Fibroblast of lung (primary cell): Measurements from ENCODE around the gene ZNF365. TPM values are rescaled to one million over a fixed set of nuclear protein-coding genes. Genes with fewer than 3 reads are reported as not detected.

Experiments
- DNase-seq, 2 donors: peaks; one replicate each; pipeline versions ENCODE4 v3.0.0 to v3.0.0-alpha.2; 2010; ENCODE audit warnings: low read depth in 2 of 2
- H2AFZ ChIP-seq: 2 replicates; pipeline ENCODE4 v1.5.1; 2012; ENCODE audit warnings: low read length, control low read depth, inconsistent platforms
- H3K27ac ChIP-seq: 2 replicates; pipeline ENCODE4 v1.5.1; 2011; ENCODE audit warnings: low read length, control low read depth; ENCODE audit not compliant: insufficient read depth
- H3K27me3 ChIP-seq: 2 replicates; pipeline ENCODE4 v1.5.1; 2011; ENCODE audit warnings: mild to moderate bottlenecking, low read length; ENCODE audit not compliant: control insufficient read depth, insufficient read depth
- H3K36me3 ChIP-seq: 2 replicates; pipeline ENCODE4 v1.5.1; 2011; ENCODE audit warnings: low read length; ENCODE audit not compliant: control insufficient read depth, insufficient read depth
- H3K4me1 ChIP-seq: 2 replicates; pipeline ENCODE4 v1.5.1; 2011; ENCODE audit warnings: low read length; ENCODE audit not compliant: control insufficient read depth, insufficient read depth; ENCODE audit errors: extremely low read depth
- H3K4me2 ChIP-seq: 2 replicates; pipeline ENCODE4 v1.5.1; 2011; ENCODE audit warnings: low read length, control low read depth; ENCODE audit not compliant: insufficient read depth; ENCODE audit errors: extremely low read depth
- H3K4me3 ChIP-seq, 4 experiments: fragments of 200-600 bp in 1 of 4; sonication (generic) in 1 of 4; replicated peaks in 1 of 4; 2 replicates each; pipeline ENCODE4 v1.5.1; 2011 to 2016; ENCODE audit warnings: low read length in 4 of 4, low read depth in 3 of 4, mild to moderate bottlenecking in 3 of 4, control low read depth in 2 of 4, inconsistent platforms in 1 of 4, mixed read lengths in 1 of 4; ENCODE audit not compliant: insufficient read depth in 1 of 4; ENCODE audit errors: control extremely low read depth in 1 of 4
- H3K79me2 ChIP-seq: 2 replicates; pipeline ENCODE4 v1.5.1; 2012; ENCODE audit warnings: mild to moderate bottlenecking, low read length, inconsistent platforms; ENCODE audit not compliant: control insufficient read depth, insufficient read depth
- H3K9ac ChIP-seq: 2 replicates; pipeline ENCODE4 v1.5.1; 2011; ENCODE audit warnings: mild to moderate bottlenecking, low read length, control low read depth; ENCODE audit not compliant: insufficient read depth
- H3K9me3 ChIP-seq: 2 replicates; pipeline ENCODE4 v1.5.1; 2012; ENCODE audit warnings: low read depth, low read length; ENCODE audit not compliant: control insufficient read depth, insufficient read depth
- H4K20me1 ChIP-seq: 2 replicates; pipeline ENCODE4 v1.5.1; 2011; ENCODE audit warnings: low read length; ENCODE audit not compliant: control insufficient read depth, insufficient read depth; ENCODE audit errors: extremely low read depth
- EZH2 ChIP-seq: IDR thresholded peaks from 2 replicates; pipeline ENCODE4 v1.5.1; 2012; ENCODE audit warnings: low read length, control low read depth, mild to moderate bottlenecking; ENCODE audit errors: missing control alignments
- polyA plus RNA-seq, 2 donors: library from polyadenylated mRNA; depleted of rRNA in 1 of 2; stranded (reverse) in 1 of 2; unstranded in 1 of 2; fragments of >200 nt; gene quantifications; 2 replicates each; pipeline ENCODE4 v1.2.1, GENCODE V29; 2011 to 2012; ENCODE audit warnings: missing spikeins in 1 of 2
- total RNA-seq: library from RNA; depleted of rRNA; stranded (reverse); fragments of >200 nt; gene quantifications from 2 replicates; pipeline ENCODE4 v1.2.1, GENCODE V29; 2014
- TF ChIP-seq, protein P1 (sequence below), 2 donors: IDR thresholded peaks in 1 of 2; conservative IDR thresholded peaks in 1 of 2; 1 replicate in 1 of 2; 2 replicates in 1 of 2; pipeline ENCODE4 v1.5.1; 2011 to 2012; ENCODE audit warnings: low read length in 2 of 2, control low read depth in 1 of 2, inconsistent platforms in 1 of 2, low read depth in 1 of 2, mild to moderate bottlenecking in 1 of 2

The ZNF365 gene
- total and polyA plus RNA-seq, 2 donors (not counting 1 experiment from before 2014, with no cell fraction given) = 1.2 to 5.8 TPM

DNA sequence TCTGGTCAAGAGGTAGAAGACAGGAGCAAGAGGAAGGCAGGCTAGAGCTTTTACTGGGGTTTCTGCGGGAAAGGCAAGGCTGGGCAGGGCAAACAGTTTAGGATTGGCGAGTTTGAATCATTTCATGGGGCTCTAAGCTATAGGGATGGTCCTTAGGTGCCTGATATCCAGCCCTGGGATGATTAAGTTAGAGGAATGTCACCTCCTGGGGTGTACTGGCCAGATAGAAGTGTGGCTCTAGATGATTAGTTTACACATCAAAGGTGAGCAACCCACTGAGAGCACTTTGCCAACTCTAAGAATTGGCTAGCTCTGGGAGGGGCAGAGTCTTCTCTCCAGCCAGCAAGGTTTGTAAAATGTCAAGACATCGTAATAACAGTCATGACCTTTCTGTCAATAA, 52.4 kb downstream of the ZNF365 start:
- Histone ChIP-seq H3K4me3 (no peak overlapping the region), H3K9me3 (no peaks in the 10 kb centered on the region), H3K36me3 (no peaks in the 10 kb centered on the region), H3K27me3 (no peaks in the 10 kb centered on the region), H3K9ac (no peak overlapping the region), H3K27ac (no peak overlapping the region), H3K79me2 (no peaks in the 10 kb centered on the region), H4K20me1 (no peaks in the 10 kb centered on the region), H2AFZ (no peak overlapping the region), H3K4me1 (peaks cover 4% of the 10 kb centered on the region), H3K4me2 (no peak overlapping the region)
- no peak for DNase-seq
- TF ChIP-seq, protein P1, sequence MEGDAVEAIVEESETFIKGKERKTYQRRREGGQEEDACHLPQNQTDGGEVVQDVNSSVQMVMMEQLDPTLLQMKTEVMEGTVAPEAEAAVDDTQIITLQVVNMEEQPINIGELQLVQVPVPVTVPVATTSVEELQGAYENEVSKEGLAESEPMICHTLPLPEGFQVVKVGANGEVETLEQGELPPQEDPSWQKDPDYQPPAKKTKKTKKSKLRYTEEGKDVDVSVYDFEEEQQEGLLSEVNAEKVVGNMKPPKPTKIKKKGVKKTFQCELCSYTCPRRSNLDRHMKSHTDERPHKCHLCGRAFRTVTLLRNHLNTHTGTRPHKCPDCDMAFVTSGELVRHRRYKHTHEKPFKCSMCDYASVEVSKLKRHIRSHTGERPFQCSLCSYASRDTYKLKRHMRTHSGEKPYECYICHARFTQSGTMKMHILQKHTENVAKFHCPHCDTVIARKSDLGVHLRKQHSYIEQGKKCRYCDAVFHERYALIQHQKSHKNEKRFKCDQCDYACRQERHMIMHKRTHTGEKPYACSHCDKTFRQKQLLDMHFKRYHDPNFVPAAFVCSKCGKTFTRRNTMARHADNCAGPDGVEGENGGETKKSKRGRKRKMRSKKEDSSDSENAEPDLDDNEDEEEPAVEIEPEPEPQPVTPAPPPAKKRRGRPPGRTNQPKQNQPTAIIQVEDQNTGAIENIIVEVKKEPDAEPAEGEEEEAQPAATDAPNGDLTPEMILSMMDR (conservative IDR thresholded peaks at IDR 0.05 in 1 of 2, IDR thresholded peaks at IDR 0.05 in 1 of 2; ENCODE audit: low read depth in 1 of 2, low read length in 2 of 2) = no peak
- TF ChIP-seq EZH2 = no peak

DNA sequence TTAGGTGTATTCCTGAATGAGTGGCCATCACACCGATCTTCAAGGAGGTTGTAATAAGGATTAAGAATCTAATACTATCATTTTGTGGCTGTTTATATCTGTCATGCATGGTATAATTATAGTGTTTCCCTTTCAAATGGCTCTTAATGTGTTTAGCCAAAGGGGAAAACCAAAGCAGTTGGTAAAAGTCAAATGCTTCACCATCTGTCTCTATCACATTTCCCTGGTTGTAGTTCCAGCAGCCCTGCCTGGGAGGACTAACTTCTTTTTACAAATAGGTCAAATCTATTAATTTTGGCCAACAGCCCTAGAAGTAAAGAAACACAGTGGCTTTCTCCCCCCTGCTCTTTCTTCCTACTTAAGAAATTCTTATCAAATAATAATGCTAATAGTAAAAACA, 56.7 kb downstream of the ZNF365 start:
- no peaks in the 10 kb centered on the region for H3K27me3 ChIP-seq
- H3K9me3 ChIP-seq = no peaks in the 10 kb centered on the region
- no peak overlapping the region for H3K4me2 ChIP-seq
- TF ChIP-seq, protein P1 (conservative IDR thresholded peaks at IDR 0.05 in 1 of 2, IDR thresholded peaks at IDR 0.05 in 1 of 2; ENCODE audit: low read depth in 1 of 2, low read length in 2 of 2) = no peak
- TF ChIP-seq EZH2 = no peak
- DNase-seq = no peak
- no peak overlapping the region for H3K27ac ChIP-seq
- H3K4me1 ChIP-seq = peaks cover 7% of the 10 kb centered on the region
- H2AFZ ChIP-seq = no peak overlapping the region
- no peaks in the 10 kb centered on the region for H3K36me3 ChIP-seq
- no peaks in the 10 kb centered on the region for H3K79me2 ChIP-seq
- H3K9ac ChIP-seq = no peak overlapping the region
- no peaks in the 10 kb centered on the region for H4K20me1 ChIP-seq
- no peak overlapping the region for H3K4me3 ChIP-seq

DNA sequence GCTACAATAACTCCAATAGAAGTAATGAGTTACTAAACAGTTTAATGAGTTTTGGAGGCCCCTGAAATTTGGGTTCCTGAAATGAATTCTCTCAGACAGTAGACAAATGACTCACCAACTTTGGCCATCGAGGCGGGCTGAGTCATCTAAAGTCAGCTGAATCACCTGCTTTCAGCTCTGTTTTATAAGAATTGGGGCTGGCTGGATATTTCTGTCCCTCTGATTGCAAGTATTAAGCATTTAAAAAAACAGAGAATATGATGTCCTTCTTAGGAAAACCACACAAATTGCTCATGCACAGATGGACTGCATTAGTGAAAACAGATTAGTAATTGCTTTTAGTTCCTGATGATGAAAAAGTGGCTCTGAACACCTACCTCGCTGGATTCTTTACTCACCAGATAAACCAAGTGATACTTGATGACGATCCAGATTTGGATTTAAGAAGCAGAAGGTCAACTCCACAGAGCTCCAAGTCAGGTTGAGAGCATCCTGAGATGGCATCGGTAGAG, 59.1 kb downstream of the ZNF365 start:
- H3K4me2 ChIP-seq = peak overlapping the region; percentile 56
- H3K4me1 ChIP-seq = peaks cover 7% of the 10 kb centered on the region
- H3K79me2 ChIP-seq = no peaks in the 10 kb centered on the region
- TF ChIP-seq EZH2 = no peak
- TF ChIP-seq, protein P1 (conservative IDR thresholded peaks at IDR 0.05 in 1 of 2, IDR thresholded peaks at IDR 0.05 in 1 of 2; ENCODE audit: low read depth in 1 of 2, low read length in 2 of 2) = no peak
- peak; percentile 88 to 99 for DNase-seq
- H3K4me3 ChIP-seq = no peak overlapping the region
- H2AFZ ChIP-seq = no peak overlapping the region
- H4K20me1 ChIP-seq = no peaks in the 10 kb centered on the region
- H3K27me3 ChIP-seq = no peaks in the 10 kb centered on the region
- no peaks in the 10 kb centered on the region for H3K9me3 ChIP-seq
- no peaks in the 10 kb centered on the region for H3K36me3 ChIP-seq
- H3K9ac ChIP-seq = no peak overlapping the region
- no peak overlapping the region for H3K27ac ChIP-seq
